Osteoblast (primary cell): ENCODE data around the gene NKAIN2. TPM values are rescaled to one million over a fixed set of nuclear protein-coding genes. Genes with fewer than 3 reads are reported as not detected.

Source experiments
- DNase-seq: peaks from one replicate; pipeline ENCODE4 v3.0.0; 2011; ENCODE audit warnings: low spot score, mixed read lengths; ENCODE audit not compliant: insufficient read length; ENCODE audit errors: missing footprints
- H2AFZ ChIP-seq: 2 replicates; pipeline ENCODE4 v1.6.0; 2011; ENCODE audit warnings: mild to moderate bottlenecking, low read length
- H3K27ac ChIP-seq: 2 replicates; pipeline ENCODE4 v1.5.1; 2011; ENCODE audit warnings: mild to moderate bottlenecking, low read depth, low read length, moderate library complexity
- H3K27me3 ChIP-seq: 2 replicates; pipeline ENCODE4 v1.6.0; 2012; ENCODE audit warnings: mild to moderate bottlenecking, control low read depth, inconsistent platforms, low read length, moderate library complexity; ENCODE audit not compliant: insufficient read depth
- H3K36me3 ChIP-seq: 2 replicates; pipeline ENCODE4 v1.5.1; 2011; ENCODE audit warnings: mild to moderate bottlenecking, low read length, control low read depth, moderate library complexity; ENCODE audit not compliant: insufficient read depth
- H3K4me1 ChIP-seq: 2 replicates; pipeline ENCODE4 v1.5.1; 2011; ENCODE audit warnings: mild to moderate bottlenecking, low read length, control low read depth, moderate library complexity; ENCODE audit not compliant: insufficient read depth
- H3K4me2 ChIP-seq: 2 replicates; pipeline ENCODE4 v1.6.0; 2011; ENCODE audit warnings: mild to moderate bottlenecking, low read length; ENCODE audit not compliant: insufficient read depth
- H3K4me3 ChIP-seq: fragments of 200-600 bp; sonication (generic); 3 replicates; pipeline ENCODE4 v1.5.1; 2012; ENCODE audit warnings: mild to moderate bottlenecking, low read length, inconsistent platforms; ENCODE audit not compliant: insufficient read depth
- H3K79me2 ChIP-seq: 2 replicates; pipeline ENCODE4 v1.6.0; 2012; ENCODE audit warnings: mild to moderate bottlenecking, low read length, control low read depth, inconsistent platforms; ENCODE audit not compliant: insufficient read depth
- H3K9me3 ChIP-seq: 2 replicates; pipeline ENCODE4 v1.5.1; 2011; ENCODE audit warnings: low read depth, low read length, control low read depth
- H4K20me1 ChIP-seq: 2 replicates; pipeline ENCODE4 v1.6.0; 2012; ENCODE audit warnings: mild to moderate bottlenecking, low read length, control low read depth; ENCODE audit not compliant: insufficient read depth
- CTCF ChIP-seq: IDR thresholded peaks from 2 replicates; pipeline ENCODE4 v1.5.1; 2011; ENCODE audit warnings: mild to moderate bottlenecking, low read depth, low read length, moderate library complexity; ENCODE audit errors: extremely low read depth
- total RNA-seq: library from RNA; depleted of rRNA; stranded (reverse); fragments of >200 nt; gene quantifications from 2 replicates; pipeline ENCODE4 v1.2.3, GENCODE V29; 2012

Gene NKAIN2
- total RNA-seq, 1 donor = under 0.01 TPM

- DNase-seq = no peak
- H3K4me2 ChIP-seq = no peak overlapping the region
- H3K79me2 ChIP-seq = no peaks in the 10 kb centered on the region
- no peak overlapping the region for H2AFZ ChIP-seq
- H3K27me3 ChIP-seq = no peaks in the 10 kb centered on the region
- H4K20me1 ChIP-seq = no peaks in the 10 kb centered on the region
- no peaks in the 10 kb centered on the region for H3K9me3 ChIP-seq
- H3K4me1 ChIP-seq = no peaks in the 10 kb centered on the region
- no peak overlapping the region for H3K27ac ChIP-seq
- no peak overlapping the region for H3K4me3 ChIP-seq
- no peak for TF ChIP-seq CTCF
- no peaks in the 10 kb centered on the region for H3K36me3 ChIP-seq
Observed at GRCh38 chr6:124310139-124310538, 506.5 kb downstream of the NKAIN2 start.

GRCh38 chr6:124319410-124319809 is 515.7 kb downstream of the NKAIN2 start:
- H4K20me1 ChIP-seq = no peaks in the 10 kb centered on the region
- no peaks in the 10 kb centered on the region for H3K9me3 ChIP-seq
- H3K4me2 ChIP-seq = no peak overlapping the region
- no peak for DNase-seq
- TF ChIP-seq CTCF = no peak
- H3K27me3 ChIP-seq = no peaks in the 10 kb centered on the region
- no peak overlapping the region for H2AFZ ChIP-seq
- H3K4me3 ChIP-seq = no peak overlapping the region
- H3K4me1 ChIP-seq = no peaks in the 10 kb centered on the region
- no peaks in the 10 kb centered on the region for H3K79me2 ChIP-seq
- H3K27ac ChIP-seq = no peak overlapping the region
- H3K36me3 ChIP-seq = no peaks in the 10 kb centered on the region

- H4K20me1 ChIP-seq = no peaks in the 10 kb centered on the region
- no peaks in the 10 kb centered on the region for H3K36me3 ChIP-seq
- no peak overlapping the region for H2AFZ ChIP-seq
- no peak overlapping the region for H3K4me3 ChIP-seq
- no peaks in the 10 kb centered on the region for H3K4me1 ChIP-seq
- H3K4me2 ChIP-seq = no peak overlapping the region
- no peak overlapping the region for H3K27ac ChIP-seq
- no peaks in the 10 kb centered on the region for H3K79me2 ChIP-seq
- TF ChIP-seq CTCF = no peak
- H3K27me3 ChIP-seq = no peaks in the 10 kb centered on the region
- H3K9me3 ChIP-seq = no peaks in the 10 kb centered on the region
- no peak for DNase-seq
Observed at GRCh38 chr6:124324237-124324636, 520.6 kb downstream of the NKAIN2 start.

GRCh38 chr6:124330197-124330596 is 526.5 kb downstream of the NKAIN2 start:
- H3K79me2 ChIP-seq = no peaks in the 10 kb centered on the region
- DNase-seq = no peak
- H4K20me1 ChIP-seq = no peaks in the 10 kb centered on the region
- H3K27me3 ChIP-seq = no peaks in the 10 kb centered on the region
- no peaks in the 10 kb centered on the region for H3K4me1 ChIP-seq
- H3K27ac ChIP-seq = no peak overlapping the region
- TF ChIP-seq CTCF = no peak
- no peaks in the 10 kb centered on the region for H3K36me3 ChIP-seq
- H2AFZ ChIP-seq = no peak overlapping the region
- H3K4me3 ChIP-seq = no peak overlapping the region
- no peak overlapping the region for H3K4me2 ChIP-seq
- H3K9me3 ChIP-seq = no peaks in the 10 kb centered on the region
